ENCODE results near the gene ZC3H6. TPM values are rescaled to one million over a fixed set of nuclear protein-coding genes. Genes with fewer than 3 reads are reported as not detected.

ZC3H6 gene
- total and polyA plus RNA-seq, 2 of the 4 experiments (the other 2 are of a cell fraction): 0.55 to 2.0 TPM

DNA sequence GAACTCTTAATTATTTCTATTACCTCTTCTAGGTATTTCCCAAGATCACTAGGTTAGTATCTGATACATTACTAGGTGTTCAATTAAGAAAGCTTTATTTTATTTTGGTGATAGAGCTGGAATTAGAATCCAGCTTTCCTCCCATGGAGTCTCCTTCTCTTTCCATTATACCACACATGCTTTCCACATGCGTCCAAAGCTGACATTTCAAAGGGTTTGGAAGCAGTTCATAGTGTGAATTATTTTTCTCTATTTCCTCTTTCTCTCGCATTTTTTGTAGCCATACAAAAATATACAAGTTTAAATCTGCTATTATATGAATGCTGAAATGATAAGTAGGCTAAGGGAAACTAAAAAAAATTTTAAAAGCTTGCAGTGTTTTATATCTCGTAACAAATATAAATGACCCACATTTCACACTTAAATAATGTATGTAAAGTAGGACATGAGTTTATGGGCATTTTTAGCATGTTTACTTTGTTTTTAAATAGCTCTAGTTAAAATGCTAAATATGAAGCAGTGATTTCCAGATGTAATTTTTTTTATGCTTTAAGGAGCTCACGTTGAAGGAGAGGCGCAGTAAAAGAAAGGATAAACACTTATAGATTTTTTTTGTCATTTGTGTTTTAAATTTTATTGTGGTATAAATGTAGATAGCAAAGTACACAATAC is 20.1 kb downstream of the ZC3H6 start:
- DNase-seq: no peak
- no peak overlapping the region for H2AFZ ChIP-seq (replicated peaks; ENCODE audit: low read length, poor library complexity)
- no TSS peak for BruUV-seq (replicated peaks)
- intact Hi-C loops (cut with micrococcal nuclease) (no loop called here), in situ Hi-C loops (cut with MboI; ENCODE audit: low sequenced_read_pairs) (no loop called here), dilution Hi-C loops (cut with HindIII; ENCODE audit: low sequenced_read_pairs, unreplicated experiment) (no loop called here)
- no peak overlapping the region for H3K14ac ChIP-seq (replicated peaks; ENCODE audit: low read depth, low read length)
- H2BK120ac ChIP-seq (ENCODE audit: low read depth, low read length): no peak overlapping the region
- no peaks in the 10 kb centered on the region; a peak in 1 of 4 replicates for H3K79me1 ChIP-seq (ENCODE audit: low read depth in 1 of 2, low read length in 2 of 2)
- no peak overlapping the region for H3K4me3 ChIP-seq (ENCODE audit: insufficient read depth, low read depth, low read length)
- no peaks in the 10 kb centered on the region for H3K27me3 ChIP-seq (ENCODE audit: control insufficient read depth, insufficient read depth, low read length)
- CTCF ChIA-PET: interaction anchor here (1.0 kb wide), 1 partner anchor 36 kb away, joined by 3 read pairs; no protein-coding TSS in a partner anchor
- no peak overlapping the region for H4K8ac ChIP-seq (ENCODE audit: low read depth in 2 of 2, low read length in 2 of 2)
- no CpG with 5 or more reads among the region's 5 CpGs for WGBS, 2 experiments (ENCODE audit: extremely low coverage in 2 of 2, insufficient read length in 1 of 2)
- no peaks in the 10 kb centered on the region for H3K36me3 ChIP-seq (ENCODE audit: control insufficient read depth, insufficient read depth, low read length)
- POLR2A ChIA-PET (ENCODE audit: unreplicated experiment): interaction anchor here (0.6 kb wide), 1 partner anchor 368 kb away, joined by 3 read pairs; no protein-coding TSS in a partner anchor
- H3K18ac ChIP-seq (ENCODE audit: low read depth, low read length): no peak overlapping the region
- H2BK15ac ChIP-seq (ENCODE audit: low read depth, low read length): no peak overlapping the region
- no peak overlapping the region for H4K5ac ChIP-seq (ENCODE audit: low read depth, low read length)
- no peak overlapping the region for H3K27ac ChIP-seq (ENCODE audit: insufficient read depth, low read length)
- H4K20me1 ChIP-seq (ENCODE audit: insufficient read depth, low read length): no peaks in the 10 kb centered on the region
- H3K9me3 ChIP-seq (ENCODE audit: control insufficient read depth, insufficient read depth, low read length): no peaks in the 10 kb centered on the region
- no peak overlapping the region for H3K4ac ChIP-seq (ENCODE audit: low read depth, low read length)
- H3K4me1 ChIP-seq (ENCODE audit: control insufficient read depth, insufficient read depth, low read length): no peaks in the 10 kb centered on the region
- H2AK5ac ChIP-seq (ENCODE audit: low read depth, low read length): no peak overlapping the region
- no peak for ATAC-seq (ENCODE audit: low read depth)
- no peaks in the 10 kb centered on the region for H3K9me1 ChIP-seq (ENCODE audit: insufficient read depth, low read length)
- TF ChIP-seq, protein P1, sequence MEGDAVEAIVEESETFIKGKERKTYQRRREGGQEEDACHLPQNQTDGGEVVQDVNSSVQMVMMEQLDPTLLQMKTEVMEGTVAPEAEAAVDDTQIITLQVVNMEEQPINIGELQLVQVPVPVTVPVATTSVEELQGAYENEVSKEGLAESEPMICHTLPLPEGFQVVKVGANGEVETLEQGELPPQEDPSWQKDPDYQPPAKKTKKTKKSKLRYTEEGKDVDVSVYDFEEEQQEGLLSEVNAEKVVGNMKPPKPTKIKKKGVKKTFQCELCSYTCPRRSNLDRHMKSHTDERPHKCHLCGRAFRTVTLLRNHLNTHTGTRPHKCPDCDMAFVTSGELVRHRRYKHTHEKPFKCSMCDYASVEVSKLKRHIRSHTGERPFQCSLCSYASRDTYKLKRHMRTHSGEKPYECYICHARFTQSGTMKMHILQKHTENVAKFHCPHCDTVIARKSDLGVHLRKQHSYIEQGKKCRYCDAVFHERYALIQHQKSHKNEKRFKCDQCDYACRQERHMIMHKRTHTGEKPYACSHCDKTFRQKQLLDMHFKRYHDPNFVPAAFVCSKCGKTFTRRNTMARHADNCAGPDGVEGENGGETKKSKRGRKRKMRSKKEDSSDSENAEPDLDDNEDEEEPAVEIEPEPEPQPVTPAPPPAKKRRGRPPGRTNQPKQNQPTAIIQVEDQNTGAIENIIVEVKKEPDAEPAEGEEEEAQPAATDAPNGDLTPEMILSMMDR (conservative IDR thresholded peaks at IDR 0.05; ENCODE audit: low read depth, low read length): no peak
- TF ChIP-seq MAFK (IDR thresholded peaks at IDR 0.05; ENCODE audit: low read depth, low read length) (no peak), POLR2A (IDR thresholded peaks at IDR 0.05; ENCODE audit: low read depth, low read length) (no peak), CEBPB (IDR thresholded peaks at IDR 0.05; ENCODE audit: low read depth, low read length) (no peak), SMC3 (IDR thresholded peaks at IDR 0.05; ENCODE audit: low read depth, low read length) (no peak), FOS (IDR thresholded peaks at IDR 0.05; ENCODE audit: low read depth, low read length) (no peak), RCOR1 (IDR thresholded peaks at IDR 0.05; ENCODE audit: insufficient replicate concordance, low read length) (no peak), BHLHE40 (IDR thresholded peaks at IDR 0.05; ENCODE audit: low read depth, low read length) (no peak), MXI1 (IDR thresholded peaks at IDR 0.05; ENCODE audit: borderline replicate concordance, low read depth, low read length) (no peak)
- TF ChIP-seq, protein P2, sequence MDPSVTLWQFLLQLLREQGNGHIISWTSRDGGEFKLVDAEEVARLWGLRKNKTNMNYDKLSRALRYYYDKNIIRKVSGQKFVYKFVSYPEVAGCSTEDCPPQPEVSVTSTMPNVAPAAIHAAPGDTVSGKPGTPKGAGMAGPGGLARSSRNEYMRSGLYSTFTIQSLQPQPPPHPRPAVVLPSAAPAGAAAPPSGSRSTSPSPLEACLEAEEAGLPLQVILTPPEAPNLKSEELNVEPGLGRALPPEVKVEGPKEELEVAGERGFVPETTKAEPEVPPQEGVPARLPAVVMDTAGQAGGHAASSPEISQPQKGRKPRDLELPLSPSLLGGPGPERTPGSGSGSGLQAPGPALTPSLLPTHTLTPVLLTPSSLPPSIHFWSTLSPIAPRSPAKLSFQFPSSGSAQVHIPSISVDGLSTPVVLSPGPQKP (IDR thresholded peaks at IDR 0.05; ENCODE audit: borderline replicate concordance, low read depth, low read length): no peak
- no peak overlapping the region for H2BK20ac ChIP-seq (ENCODE audit: low read depth, low read length)
- H3K56ac ChIP-seq (ENCODE audit: extremely low read depth, insufficient read depth, low read length): no peak overlapping the region
- H3K23ac ChIP-seq (ENCODE audit: low read depth, low read length): no peak overlapping the region
- no peak overlapping the region for H3K4me2 ChIP-seq (ENCODE audit: low read depth, low read length)
- no peak overlapping the region for H3K9ac ChIP-seq (ENCODE audit: low read depth, low read length)
- H4K91ac ChIP-seq (ENCODE audit: insufficient read depth, low read depth, low read length): no peak overlapping the region
- H2AK9ac ChIP-seq (replicated peaks; ENCODE audit: low read depth, low read length, poor library complexity): no peak overlapping the region
- no peak overlapping the region for H2BK5ac ChIP-seq (ENCODE audit: low read depth, low read length, poor library complexity, severe bottlenecking)

All from IMR-90 (cell line).